H7 (cell line): ENCODE results near the gene CDCA7. TPM values are rescaled to one million over a fixed set of nuclear protein-coding genes. Genes with fewer than 3 reads are reported as not detected.
A peak's percentile ranks its signal among the peaks of the same experiment; 100 is the strongest.

Source experiments
- DNase-seq: peaks from one replicate; pipeline ENCODE4 v3.0.0; 2012
- H3K27me3 ChIP-seq: 2 replicates; pipeline ENCODE4 v1.6.0; 2011; ENCODE audit warnings: mild to moderate bottlenecking, low read length; ENCODE audit not compliant: control insufficient read depth, insufficient read depth
- H3K36me3 ChIP-seq: replicated peaks from 2 replicates; pipeline ENCODE4 v1.5.1; 2011; ENCODE audit warnings: low read length; ENCODE audit not compliant: control insufficient read depth, insufficient read depth
- H3K4me3 ChIP-seq: 2 replicates; pipeline ENCODE4 v1.5.1; 2011; ENCODE audit warnings: low read depth, mild to moderate bottlenecking, control low read depth, low read length, moderate library complexity; ENCODE audit not compliant: insufficient read depth
- total RNA-seq: library from RNA; depleted of rRNA; stranded (reverse); fragments of >200 nt; shearing (Covaris generic); gene quantifications from 2 replicates; pipeline ENCODE4 v1.2.3, GENCODE V29; 2014

CDCA7 gene
- total RNA-seq, 1 experiment from 2014 or later: 76.6 TPM

- Histone ChIP-seq H3K4me3 (no peak overlapping the region), H3K36me3 (no peaks in the 10 kb centered on the region), H3K27me3 (no peaks in the 10 kb centered on the region)
- DNase-seq: no peak
Observed at GRCh38 chr2:173387079-173387478, 32.4 kb downstream of the CDCA7 start.

GRCh38 chr2:173387660-173388059, 33.0 kb downstream of the CDCA7 start:
- no peaks in the 10 kb centered on the region for H3K36me3 ChIP-seq
- H3K27me3 ChIP-seq: no peaks in the 10 kb centered on the region
- no peak for DNase-seq

DNA sequence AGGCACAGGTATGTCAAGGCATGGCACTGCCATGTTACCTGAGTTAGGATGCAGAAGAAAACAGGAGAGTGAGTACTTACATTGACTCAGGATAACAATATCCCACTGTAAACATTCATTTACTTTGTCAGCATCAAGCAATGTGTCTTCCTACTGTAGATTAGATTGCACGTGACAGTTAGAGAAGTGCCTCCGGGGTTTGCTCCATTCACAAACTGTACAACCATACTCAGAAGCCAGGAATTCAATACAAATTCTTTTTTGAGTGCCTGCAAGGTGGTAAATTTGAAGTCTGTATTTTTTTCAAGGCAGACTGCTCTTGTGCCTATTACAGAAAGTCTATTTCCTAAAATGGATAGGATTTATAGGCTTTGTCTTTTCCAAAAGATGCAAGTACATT, 34.1 kb downstream of the CDCA7 start:
- H3K4me3 ChIP-seq: no peak overlapping the region
- no peaks in the 10 kb centered on the region for H3K36me3 ChIP-seq
- no peak for DNase-seq
- H3K27me3 ChIP-seq: no peaks in the 10 kb centered on the region

More at GRCh38 chr2:173387660-173388059, 33.0 kb downstream of the CDCA7 start:
- no peak overlapping the region for H3K4me3 ChIP-seq

GRCh38 chr2:173390036-173390435, 35.4 kb downstream of the CDCA7 start:
- H3K36me3 ChIP-seq: no peaks in the 10 kb centered on the region
- DNase-seq: no peak
- H3K27me3 ChIP-seq: no peaks in the 10 kb centered on the region
- H3K4me3 ChIP-seq: no peak overlapping the region

GRCh38 chr2:173392731-173393130, 38.1 kb downstream of the CDCA7 start:
- Histone ChIP-seq H3K36me3 (no peaks in the 10 kb centered on the region), H3K27me3 (no peaks in the 10 kb centered on the region), H3K4me3 (no peak overlapping the region)
- DNase-seq: no peak

DNA sequence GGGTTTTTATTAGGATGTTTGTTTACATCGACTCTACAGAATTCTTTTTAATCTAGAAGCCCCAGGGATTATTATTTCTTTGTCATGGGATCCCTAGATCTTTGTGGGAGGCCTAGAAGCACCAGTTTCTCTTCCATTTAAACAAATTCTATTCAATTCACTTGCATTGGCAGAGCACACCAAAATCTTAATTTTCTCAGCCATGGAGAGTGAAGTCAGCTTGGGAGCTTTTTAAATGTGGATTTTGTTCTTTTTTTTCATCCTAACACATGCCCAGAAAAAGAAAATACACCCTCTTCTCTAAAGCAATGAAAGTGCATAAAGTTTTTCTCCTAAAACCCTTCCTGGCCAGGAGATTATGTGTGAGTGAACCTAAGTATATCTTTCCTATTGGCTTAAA, 38.5 kb downstream of the CDCA7 start:
- Histone ChIP-seq H3K36me3 (no peaks in the 10 kb centered on the region), H3K27me3 (no peaks in the 10 kb centered on the region), H3K4me3 (no peak overlapping the region)
- DNase-seq: no peak

DNA sequence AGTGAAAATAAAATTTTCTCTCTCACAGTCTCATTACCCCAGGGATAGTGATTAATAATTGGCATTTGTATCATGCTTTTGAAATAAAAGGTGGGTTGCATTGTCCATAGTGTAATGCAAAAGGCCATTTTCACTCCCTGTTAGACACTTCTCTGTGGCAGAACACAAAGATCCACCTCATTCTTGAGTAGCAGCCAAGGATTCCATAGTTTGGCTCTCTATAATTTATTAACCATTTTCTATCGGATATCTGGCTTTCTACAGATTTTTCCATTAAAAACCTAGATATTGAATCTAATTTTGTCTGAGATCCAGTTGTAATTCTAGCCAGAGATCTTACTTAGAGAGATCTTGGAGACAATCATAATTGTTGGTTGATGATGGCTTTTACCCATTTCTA, 39.0 kb downstream of the CDCA7 start:
- no peaks in the 10 kb centered on the region for H3K27me3 ChIP-seq
- no peaks in the 10 kb centered on the region for H3K36me3 ChIP-seq
- H3K4me3 ChIP-seq: no peak overlapping the region
- DNase-seq: no peak

GRCh38 chr2:173394091-173394974, 39.7 kb downstream of the CDCA7 start:
- Histone ChIP-seq H3K4me3 (no peak overlapping the region), H3K27me3 (no peaks in the 10 kb centered on the region), H3K36me3 (no peaks in the 10 kb centered on the region)
- no peak for DNase-seq

DNA sequence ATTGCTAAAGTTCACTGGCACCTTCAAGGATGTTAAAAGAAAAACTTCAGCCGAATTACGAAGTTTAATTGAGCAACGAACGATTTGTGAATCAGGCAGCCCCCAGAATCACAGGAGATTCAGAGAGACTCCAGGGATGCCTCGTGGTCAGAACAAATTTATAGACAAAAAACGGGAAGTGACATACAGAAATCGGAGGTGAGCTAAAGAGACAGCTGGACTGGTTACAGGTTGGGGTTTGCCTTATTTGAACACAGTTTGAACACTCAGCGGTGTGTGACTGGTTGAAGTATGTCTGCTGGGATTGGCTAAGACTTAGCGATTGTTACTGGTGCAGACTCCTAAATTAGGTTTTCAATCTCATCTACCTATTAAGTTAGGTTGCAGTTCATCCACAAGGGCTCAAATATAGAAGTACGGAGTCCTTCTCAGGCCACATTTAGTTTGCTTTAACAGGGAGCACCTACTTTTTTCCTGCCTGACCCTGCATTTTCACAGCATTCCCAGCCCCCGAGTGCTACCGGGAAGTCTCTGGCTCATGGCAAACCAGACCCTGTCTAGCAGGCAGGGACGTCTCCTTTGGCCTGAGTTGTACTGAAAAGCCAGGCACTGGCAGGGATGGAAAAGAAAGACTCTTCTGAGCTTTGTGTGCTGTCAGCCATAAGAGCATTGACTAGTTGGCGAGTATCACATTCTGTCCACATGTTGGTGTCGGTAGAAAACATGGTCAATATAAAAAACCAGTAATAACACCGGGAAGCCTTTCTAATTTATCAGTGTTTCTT, 41.1 kb downstream of the CDCA7 start:
- DNase-seq: no peak
- Histone ChIP-seq H3K27me3 (no peaks in the 10 kb centered on the region), H3K36me3 (no peaks in the 10 kb centered on the region), H3K4me3 (no peak overlapping the region)

GRCh38 chr2:173397539-173397938, 42.9 kb downstream of the CDCA7 start:
- Histone ChIP-seq H3K4me3 (no peak overlapping the region), H3K36me3 (no peaks in the 10 kb centered on the region), H3K27me3 (peaks cover under 1% of the 10 kb centered on the region; the same call in 1 of the 2 replicates)
- DNase-seq: no peak

DNA sequence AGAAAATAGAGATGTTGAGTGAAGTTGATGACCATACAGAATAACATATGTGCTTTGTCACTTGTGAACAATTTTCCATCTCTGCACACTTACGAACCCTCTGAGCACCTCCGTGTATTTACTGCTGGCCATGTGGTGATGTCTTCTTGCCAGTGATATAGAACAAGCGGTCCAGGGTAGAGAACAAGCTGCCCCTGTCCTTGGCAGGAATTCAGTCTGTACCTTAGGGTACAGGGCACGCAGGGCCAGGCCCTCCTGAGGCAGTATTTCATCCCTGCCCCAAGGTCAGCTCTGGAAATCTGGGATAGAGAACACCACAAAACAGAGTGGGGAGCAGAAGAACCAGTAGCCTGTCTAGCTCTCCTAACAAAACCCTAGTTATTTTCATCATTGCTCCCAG, 44.6 kb downstream of the CDCA7 start:
- H3K4me3 ChIP-seq: no peak overlapping the region
- no peaks in the 10 kb centered on the region for H3K36me3 ChIP-seq
- no peak for DNase-seq
- H3K27me3 ChIP-seq: peaks cover 2% of the 10 kb centered on the region; the same call in 1 of the 2 replicates

- H3K27me3 ChIP-seq: peaks cover 2% of the 10 kb centered on the region; the same call in 1 of the 2 replicates
- no peak overlapping the region for H3K4me3 ChIP-seq
- no peaks in the 10 kb centered on the region for H3K36me3 ChIP-seq
- no peak for DNase-seq
Observed at GRCh38 chr2:173400760-173401159, 46.1 kb downstream of the CDCA7 start.

DNA sequence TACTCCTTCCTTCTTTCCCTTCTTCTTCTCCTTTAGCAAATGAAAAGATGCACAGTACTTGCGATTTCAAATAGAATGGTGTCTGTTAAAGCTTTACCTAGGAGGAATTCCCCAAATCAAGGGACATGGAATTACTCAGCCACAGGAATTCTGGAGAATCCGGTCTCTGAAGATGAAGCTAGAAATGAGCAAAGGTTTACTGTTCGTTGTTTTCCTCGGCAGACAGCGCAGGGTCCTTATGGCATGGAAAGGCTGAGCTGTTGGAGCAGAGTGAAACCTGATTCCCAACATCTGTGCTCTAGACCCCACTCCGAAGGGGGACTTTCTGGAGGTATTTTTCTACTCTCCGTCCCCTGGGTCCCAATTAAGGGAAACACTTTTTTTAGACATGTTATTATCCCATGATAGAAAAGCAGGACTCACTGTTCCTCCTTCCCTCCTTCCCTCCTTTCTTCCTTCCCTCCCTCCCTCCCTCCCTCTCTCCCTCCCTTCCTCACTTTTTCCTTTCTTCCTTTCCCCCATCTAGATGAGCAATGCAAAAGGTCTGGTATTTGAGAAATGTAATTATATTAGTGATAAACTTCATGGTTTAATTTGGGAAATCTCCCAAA, 47.1 kb downstream of the CDCA7 start:
- Histone ChIP-seq H3K36me3 (no peaks in the 10 kb centered on the region), H3K27me3 (peaks cover 2% of the 10 kb centered on the region; the same call in 1 of the 2 replicates), H3K4me3 (peak overlapping the region; percentile 25)
- DNase-seq: no peak

DNA sequence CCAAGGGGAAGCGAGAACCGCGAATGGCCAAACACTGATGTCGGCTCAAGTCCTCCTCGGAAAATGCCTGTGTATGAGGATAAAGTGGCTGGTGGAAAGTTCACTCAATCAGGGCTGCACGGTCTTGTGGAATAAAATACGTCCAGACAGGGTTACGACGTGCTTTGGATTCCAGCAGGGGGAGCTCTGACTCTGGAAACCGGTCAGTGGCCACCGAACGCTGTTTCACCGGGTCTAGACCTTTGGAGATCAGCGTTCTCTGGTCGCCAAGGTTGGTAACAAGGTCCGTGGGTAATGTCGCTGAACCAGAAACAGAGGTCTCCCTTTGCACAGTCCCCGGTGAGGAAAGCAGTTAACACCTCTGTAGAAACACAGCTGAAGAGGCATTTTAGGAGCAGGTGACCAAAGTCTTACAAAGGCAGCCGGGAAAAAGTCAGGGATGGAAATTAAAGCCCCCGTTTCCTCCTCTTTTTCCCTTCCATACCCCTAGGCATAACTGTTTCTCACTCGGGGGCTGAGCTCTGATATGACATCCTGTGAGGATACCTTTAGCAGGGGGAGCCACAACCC, 47.8 kb downstream of the CDCA7 start:
- H3K27me3 ChIP-seq: peaks cover 2% of the 10 kb centered on the region; the same call in 1 of the 2 replicates
- H3K36me3 ChIP-seq: no peaks in the 10 kb centered on the region
- peak overlapping the region; percentile 25; the same call in 1 of the 2 replicates for H3K4me3 ChIP-seq
- DNase-seq: peak; percentile 70
